K562 (cell line): Measurements from ENCODE around the gene MYO1A. TPM values are rescaled to one million over a fixed set of nuclear protein-coding genes. Genes with fewer than 3 reads are reported as not detected.

Source experiments
- MGA ChIP-seq: fragments of 450-650 bp; IDR thresholded peaks from 2 replicates; pipeline ENCODE4 v1.6.1; 2016; ENCODE audit warnings: mild to moderate bottlenecking, moderate library complexity
- RREB1 ChIP-seq: fragments of 250-450 bp; sonication (Bioruptor Pico); IDR thresholded peaks from 2 replicates; pipeline ENCODE4 v1.4.0; 2020
- ZBTB11 ChIP-seq, 3 experiments: fragments of 200-800 bp in 1 of 3; fragments of 250-450 bp in 1 of 3; fragments of 450-650 bp in 1 of 3; sonication (Bioruptor Pico) in 1 of 3; sonication (Bioruptor generic) in 1 of 3; formaldehyde crosslinking in 1 of 3; IDR thresholded peaks; 2 replicates each; pipeline versions ENCODE4 v1.6.1 to v1.8.0; 2016 to 2022; ENCODE audit warnings: mild to moderate bottlenecking in 2 of 3, missing genetic modification characterization in 2 of 3, missing compliant biosample characterization in 1 of 3, moderate library complexity in 1 of 3
- polyA plus RNA-seq, 8 experiments: library from polyadenylated mRNA; depleted of rRNA in 4 of 8; stranded (reverse) in 5 of 8; unstranded in 3 of 8; fragments of >200 nt; fragmentation: Nextera tagmentation in 2 of 8; fragmentation: Illumina TruSeq in 1 of 8; extraction: Ambion mirVana in 2 of 8; extraction: Trizol in 1 of 8; gene quantifications; 2 replicates each; pipeline versions ENCODE4 v1.2.1 to v1.2.3, GENCODE V29; 2011 to 2014; ENCODE audit warnings: inconsistent platforms in 1 of 8, missing spikeins in 1 of 8
- total RNA-seq, 7 experiments: library from RNA; depleted of rRNA in 6 of 7; stranded (reverse); fragments of >200 nt in 6 of 7; fragmentation: Illumina TruSeq in 2 of 7; extraction: Trizol in 2 of 7; gene quantifications; 2 replicates each; pipeline versions ENCODE4 v1.2.1 to v1.2.3, GENCODE V29; 2011 to 2021; ENCODE audit warnings: low replicate concordance in 1 of 7

Gene MYO1A
- total and polyA plus RNA-seq, 9 of the 15 experiments (the other 6 are each of a cell fraction or from before 2014, with no cell fraction given): 0.03 to 0.29 (median 0.14) TPM; not detected in 2

- peak in 1 of 3 experiments; percentile 45; a peak in 1 of 6 replicates for TF ChIP-seq ZBTB11 (CRISPR knock-in tag; IDR thresholded peaks at IDR 0.05)
- TF ChIP-seq RREB1: no peak
- TF ChIP-seq MGA: no peak
Measured at GRCh38 chr12:57039016-57039798, 10.7 kb downstream of the MYO1A start (continued).
